ENCODE results near the gene NDUFAF5. TPM values are rescaled to one million over a fixed set of nuclear protein-coding genes. Genes with fewer than 3 reads are reported as not detected.

The NDUFAF5 gene
- total RNA-seq, 1 experiment from 2014 or later = 22.3 TPM

- CTCF ChIA-PET = no interaction called here
- TF ChIP-seq EZH2 (IDR thresholded peaks at IDR 0.05; ENCODE audit: low read depth) (no peak), CTCF (conservative IDR thresholded peaks at IDR 0.05) (no peak)
- BruUV-seq (replicated peaks) = no TSS peak
Measured at GRCh38 chr20:13794667-13795066, 9.8 kb downstream of the NDUFAF5 start.

GRCh38 chr20:13799040-13799439 lies 14.2 kb downstream of the NDUFAF5 start:
- Histone ChIP-seq H3K9me3 (ENCODE audit: insufficient read depth, low read depth) (no peaks in the 10 kb centered on the region), H3K4me3 (no peak overlapping the region), H3K4me2 (no peak overlapping the region), H3K9me2 (ENCODE audit: insufficient read depth) (no peaks in the 10 kb centered on the region), H3K36me3 (ENCODE audit: low read depth) (peaks cover 31% of the 10 kb centered on the region), H3F3A (ENCODE audit: insufficient read depth, low read depth) (no peaks in the 10 kb centered on the region), H2AFZ (no peak overlapping the region), H3K27me3 (ENCODE audit: insufficient read depth, low read depth) (no peaks in the 10 kb centered on the region), H3K4me1 (replicated peaks; ENCODE audit: insufficient read depth) (no peaks in the 10 kb centered on the region), H3K27ac (no peak overlapping the region), H4K20me1 (ENCODE audit: insufficient read depth) (no peaks in the 10 kb centered on the region), H3K79me2 (ENCODE audit: low read depth) (no peaks in the 10 kb centered on the region)
- CTCF ChIA-PET = no interaction called here
- no TSS peak for BruUV-seq (replicated peaks)
- no peak for DNase-seq
- no peak for TF ChIP-seq CTCF (conservative IDR thresholded peaks at IDR 0.05)
- TF ChIP-seq EZH2 (IDR thresholded peaks at IDR 0.05; ENCODE audit: low read depth) = no peak
- intact Hi-C loops (cut with micrococcal nuclease; ENCODE audit: unreplicated experiment) = no loop called here
- POLR2A ChIA-PET (ENCODE audit: unreplicated experiment) = no interaction called here

More at GRCh38 chr20:13794667-13795066, 9.8 kb downstream of the NDUFAF5 start:
- Histone ChIP-seq H2AFZ (no peak overlapping the region), H3K9me3 (ENCODE audit: insufficient read depth, low read depth) (no peaks in the 10 kb centered on the region), H3F3A (ENCODE audit: insufficient read depth, low read depth) (no peaks in the 10 kb centered on the region), H3K9me2 (ENCODE audit: insufficient read depth) (no peaks in the 10 kb centered on the region), H3K36me3 (ENCODE audit: low read depth) (peaks cover 28% of the 10 kb centered on the region), H3K4me1 (replicated peaks; ENCODE audit: insufficient read depth) (no peaks in the 10 kb centered on the region), H3K4me3 (no peak overlapping the region), H3K27ac (no peak overlapping the region), H3K27me3 (ENCODE audit: insufficient read depth, low read depth) (no peaks in the 10 kb centered on the region), H3K4me2 (no peak overlapping the region), H3K79me2 (ENCODE audit: low read depth) (no peaks in the 10 kb centered on the region), H4K20me1 (ENCODE audit: insufficient read depth) (no peaks in the 10 kb centered on the region; the same call in 1 of the 2 replicates)
- no peak for DNase-seq
- POLR2A ChIA-PET (ENCODE audit: unreplicated experiment) = no interaction called here
- intact Hi-C loops (cut with micrococcal nuclease; ENCODE audit: unreplicated experiment) = no loop called here

- no peaks in the 10 kb centered on the region for H3K27me3 ChIP-seq (ENCODE audit: insufficient read depth, low read depth)
- no peak for DNase-seq
- POLR2A ChIA-PET (ENCODE audit: unreplicated experiment) = no interaction called here
- no peaks in the 10 kb centered on the region for H3K79me2 ChIP-seq (ENCODE audit: low read depth)
- H3K9me3 ChIP-seq (ENCODE audit: insufficient read depth, low read depth) = no peaks in the 10 kb centered on the region
- no peak for TF ChIP-seq CTCF (conservative IDR thresholded peaks at IDR 0.05)
- no peak for TF ChIP-seq EZH2 (IDR thresholded peaks at IDR 0.05; ENCODE audit: low read depth)
- no peaks in the 10 kb centered on the region for H3K9me2 ChIP-seq (ENCODE audit: insufficient read depth)
- no peak overlapping the region for H3K27ac ChIP-seq
- H3K36me3 ChIP-seq (ENCODE audit: low read depth) = peaks cover 29% of the 10 kb centered on the region
- intact Hi-C loops (cut with micrococcal nuclease; ENCODE audit: unreplicated experiment) = no loop called here
- no peak overlapping the region for H3K4me3 ChIP-seq
- no peak overlapping the region for H3K4me2 ChIP-seq
- H2AFZ ChIP-seq = no peak overlapping the region
- CTCF ChIA-PET = no interaction called here
- no peaks in the 10 kb centered on the region for H3K4me1 ChIP-seq (replicated peaks; ENCODE audit: insufficient read depth)
- H4K20me1 ChIP-seq (ENCODE audit: insufficient read depth) = no peaks in the 10 kb centered on the region
- no peaks in the 10 kb centered on the region for H3F3A ChIP-seq (ENCODE audit: insufficient read depth, low read depth)
- no TSS peak for BruUV-seq (replicated peaks)
Measured at GRCh38 chr20:13799974-13800373, 15.1 kb downstream of the NDUFAF5 start.

Measured in PC-9 (cell line).